Measurements from ENCODE around the gene EFCAB5. TPM values are rescaled to one million over a fixed set of nuclear protein-coding genes. Genes with fewer than 3 reads are reported as not detected.

EFCAB5 gene
- total RNA-seq, 4 donors from 2014 or later, result 0.17 to 0.78 TPM; not detected in 2

- Histone ChIP-seq H3K9me3 (no peaks in the 10 kb centered on the region), H3K36me3 (no peaks in the 10 kb centered on the region), H3K27me3 (no peaks in the 10 kb centered on the region), H3K4me3 (peak overlapping the region; percentile 68 to 97 (median 86)), H3K27ac (replicated peaks in 1 of 4) (peak overlapping the region; percentile 88 to 95 (median 92)), H3K4me1 (peaks cover 27 to 35% (median 31%) of the 10 kb centered on the region in 4 donors)
- intact Hi-C loops (cut with DNase I), result loop anchor here (5.0 to 10.0 kb wide), 2 partner anchors 57 to 304 kb away; partner anchors contain the start of gene CORO6
- 2% methylated on average over 13 of the region's 13 CpGs for WGBS
- DNase-seq (ENCODE audit: extremely low spot score), result no peak
- TF ChIP-seq CTCF (IDR thresholded peaks at IDR 0.05) (no peak), EP300 (IDR thresholded peaks at IDR 0.05) (no peak), POLR2AphosphoS5 (IDR thresholded peaks at IDR 0.05) (no peak), POLR2A (IDR thresholded peaks at IDR 0.05; ENCODE audit: low read depth) (no peak)
Observed at GRCh38 chr17:29929006-29929532, 12.4 kb upstream of the EFCAB5 start.

GRCh38 chr17:29929533-29930408, 11.7 kb upstream of the EFCAB5 start, which contains the start of gene SSH2:
SSH2 (minus strand) TSS chr17:29930228; CDS start chr17:29930000, 228 bp downstream.
- Histone ChIP-seq H3K4me3 (peak within 1 kb of the TSS; percentile 68 to 97 (median 86)), H3K4me1 (peaks cover 27 to 35% (median 31%) of the 10 kb centered on the region in 4 donors), H3K9me3 (no peaks in the 10 kb centered on the region), H3K27me3 (no peaks in the 10 kb centered on the region), H3K27ac (replicated peaks in 1 of 4) (peak within 1 kb of the TSS; percentile 88 to 95 (median 92)), H3K36me3 (no peaks in the 10 kb centered on the region)
- TF ChIP-seq CTCF (IDR thresholded peaks at IDR 0.05), result no peak
- TF ChIP-seq POLR2AphosphoS5 (IDR thresholded peaks at IDR 0.05), result peak; percentile 49 to 79
- TF ChIP-seq EP300 (IDR thresholded peaks at IDR 0.05), result no peak
- peak; percentile 93 for DNase-seq (ENCODE audit: extremely low spot score)
- WGBS, result 0% methylated on average over 36 of the region's 71 CpGs
- intact Hi-C loops (cut with DNase I), result loop anchor here (5.0 to 10.0 kb wide), 2 partner anchors 57 to 305 kb away; partner anchors contain the start of gene CORO6

GRCh38 chr17:29930409-29931010, 10.9 kb upstream of the EFCAB5 start:
- peak overlapping the region; percentile 88 to 95 (median 92) for H3K27ac ChIP-seq (replicated peaks in 1 of 4)

GRCh38 chr17:29931231-29931932, 10.1 kb upstream of the EFCAB5 start:
- Histone ChIP-seq H3K36me3 (no peaks in the 10 kb centered on the region), H3K9me3 (no peaks in the 10 kb centered on the region), H3K27me3 (no peaks in the 10 kb centered on the region), H3K4me3 (peak overlapping the region; percentile 68 to 97 (median 86)), H3K27ac (replicated peaks in 1 of 4) (peak overlapping the region in 1 of 4 donors; percentile 89), H3K4me1 (peaks cover 27 to 35% (median 31%) of the 10 kb centered on the region in 4 donors)
- no peak for TF ChIP-seq POLR2A (IDR thresholded peaks at IDR 0.05; ENCODE audit: low read depth)
- TF ChIP-seq EP300 (IDR thresholded peaks at IDR 0.05), result no peak
- peak; percentile 86 to 93 (median 87) for TF ChIP-seq CTCF (IDR thresholded peaks at IDR 0.05)
- no peak for TF ChIP-seq POLR2AphosphoS5 (IDR thresholded peaks at IDR 0.05)
- 0% methylated on average over 3 of the region's 3 CpGs for WGBS
- intact Hi-C loops (cut with DNase I), result loop anchor here (1.0 kb wide), 1 partner anchor 124 kb away; no protein-coding TSS in a partner anchor
- DNase-seq (ENCODE audit: extremely low spot score), result no peak

More at GRCh38 chr17:29930409-29931010, 10.9 kb upstream of the EFCAB5 start:
- DNase-seq (ENCODE audit: extremely low spot score), result no peak
- under 1% methylated on average over 20 of the region's 20 CpGs for WGBS
- H3K9me3 ChIP-seq, result no peaks in the 10 kb centered on the region
- peak overlapping the region; percentile 68 to 97 (median 86) for H3K4me3 ChIP-seq
- H3K36me3 ChIP-seq, result no peaks in the 10 kb centered on the region
- H3K4me1 ChIP-seq, result peaks cover 27 to 35% (median 31%) of the 10 kb centered on the region in 4 donors
- intact Hi-C loops (cut with DNase I), result loop anchor here (1.0 kb wide), 1 partner anchor 123 kb away; no protein-coding TSS in a partner anchor
- H3K27me3 ChIP-seq, result no peaks in the 10 kb centered on the region
- TF ChIP-seq POLR2A (IDR thresholded peaks at IDR 0.05; ENCODE audit: low read depth), result no peak

Data from esophagus muscularis mucosa (tissue), 4 donors.